GM23248 (cell line): ENCODE measurements around the gene APOM.

Experiments used
- EZH2 ChIP-seq: fragments of 200-600 bp; sonication (generic); IDR thresholded peaks from 2 replicates; pipeline ENCODE4 v1.6.1; 2018; ENCODE audit warnings: antibody characterized with exemption, mild to moderate bottlenecking; ENCODE audit not compliant: insufficient read depth, poor library complexity, severe bottlenecking
- EZH2phosphoT487 ChIP-seq: fragments of 200-600 bp; sonication (generic); IDR thresholded peaks from 2 replicates; pipeline ENCODE4 v1.6.1; 2018; ENCODE audit warnings: antibody characterized with exemption, moderate library complexity, mild to moderate bottlenecking, low read depth; ENCODE audit not compliant: insufficient read depth

DNA sequence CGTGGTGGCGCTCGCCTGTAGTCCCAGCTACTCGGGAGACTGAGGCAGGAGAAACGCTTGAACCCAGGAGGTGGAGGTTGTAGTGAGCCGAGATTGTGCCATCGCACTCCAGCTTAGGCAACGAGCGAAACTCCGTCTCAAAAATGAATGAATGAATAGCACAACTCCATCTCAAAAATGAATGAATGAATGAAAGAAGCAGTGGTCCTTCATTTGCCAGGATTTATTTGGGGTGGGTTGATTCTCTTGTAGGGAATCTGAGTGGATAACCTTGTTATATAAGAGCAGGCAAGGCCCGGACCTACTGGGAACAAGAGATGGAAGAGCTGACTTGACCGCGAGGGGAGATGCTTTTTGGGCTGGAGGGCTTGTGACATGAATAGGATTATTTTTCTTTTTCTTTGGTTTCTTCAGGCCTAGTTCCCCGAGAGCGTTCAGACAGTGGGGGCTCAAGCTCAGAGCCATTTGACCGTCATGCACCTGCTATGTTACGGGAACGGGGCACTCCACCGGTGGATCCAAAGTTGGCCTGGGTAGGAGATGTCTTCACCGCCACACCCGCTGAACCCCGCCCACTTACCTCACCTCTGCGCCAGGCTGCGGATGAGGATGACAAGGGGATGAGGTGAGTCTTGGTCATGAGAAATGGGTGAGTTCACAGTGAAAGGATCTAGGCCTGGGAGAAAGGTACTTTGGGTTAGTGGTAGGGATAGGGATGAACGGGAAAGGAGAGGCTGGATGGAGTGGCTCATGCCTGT is 25.3 kb upstream of the APOM start:
- TF ChIP-seq EZH2, result no peak
- no peak for TF ChIP-seq EZH2phosphoT487
